Fibroblast of skin of left quadriceps (primary cell): ENCODE data around the gene KCNK4.
"Not testable (repeated sequence)": the region's sequence is repeated elsewhere in the genome, so short reads cannot be mapped to it uniquely, and the experiment has no call there.

ENCODE experiments used
- DNase-seq, 2 experiments: peaks; one replicate each; pipeline ENCODE4 v3.0.0-alpha.2; 2013; ENCODE audit warnings: low read depth in 2 of 2

Gene KCNK4

GRCh38 chr11:64291262-64291751, at the start of gene KCNK4:
TSS of gene KCNK4 (plus strand) at chr11:64291302. CDS start at chr11:64293019, 1,717 bp downstream.
- DNase-seq, result no peak

- DNase-seq, result peak in 1 of 2 experiments; percentile 98
These were observed 49.4 kb upstream of the KCNK4 start for GRCh38 chr11:64241491-64242374.

GRCh38 chr11:64243236-64243854, 47.8 kb upstream of the KCNK4 start:
- DNase-seq, result no peak

GRCh38 chr11:64244107-64244506, 47.0 kb upstream of the KCNK4 start:
- no peak for DNase-seq

GRCh38 chr11:64244966-64245365, 46.1 kb upstream of the KCNK4 start:
- DNase-seq, result no peak

- DNase-seq, result no peak
These were observed 45.7 kb upstream of the KCNK4 start for GRCh38 chr11:64245401-64245796.

GRCh38 chr11:64245797-64246620, 45.1 kb upstream of the KCNK4 start:
- DNase-seq, result peak; percentile 65 to 68

GRCh38 chr11:64246621-64246870, 44.6 kb upstream of the KCNK4 start:
- DNase-seq, result not testable (repeated sequence)

- peak; percentile 58 to 60 for DNase-seq
These were observed 44.0 kb upstream of the KCNK4 start, which contains the start of gene PPP1R14B for GRCh38 chr11:64246871-64247728. TSS of gene PPP1R14B (minus strand) at chr11:64246943. CDS start at chr11:64246673, 270 bp downstream.

- no peak for DNase-seq
These were observed 43.2 kb upstream of the KCNK4 start for GRCh38 chr11:64247729-64248531.

GRCh38 chr11:64248578-64248977, 42.5 kb upstream of the KCNK4 start:
- DNase-seq, result no peak

- DNase-seq, result no peak
These were observed 42.1 kb upstream of the KCNK4 start for GRCh38 chr11:64249038-64249437.

- no peak for DNase-seq
These were observed 41.3 kb upstream of the KCNK4 start for GRCh38 chr11:64249563-64250414.

- no peak for DNase-seq
These were observed 40.6 kb upstream of the KCNK4 start for GRCh38 chr11:64250415-64251015.

GRCh38 chr11:64251016-64251752, 39.9 kb upstream of the KCNK4 start, which contains the start of gene PLCB3:
TSS of gene PLCB3 (plus strand) at chr11:64251530. CDS start at chr11:64251650, 120 bp downstream.
- DNase-seq, result no peak

GRCh38 chr11:64251753-64252002, 39.4 kb upstream of the KCNK4 start:
- no peak for DNase-seq

GRCh38 chr11:64252003-64252872, 38.9 kb upstream of the KCNK4 start:
- no peak for DNase-seq

- no peak for DNase-seq
These were observed 38.1 kb upstream of the KCNK4 start for GRCh38 chr11:64253043-64253442.
